ENCODE measurements around the gene DENND2A.
"Not testable (repeated sequence)": the region's sequence is repeated elsewhere in the genome, so short reads cannot be mapped to it uniquely, and the experiment has no call there.

Gene DENND2A

GRCh38 chr7:140673774-140674155, 33.2 kb upstream of the DENND2A start:
- peak; percentile 71 for DNase-seq

GRCh38 chr7:140673063-140673773, 32.6 kb upstream of the DENND2A start:
- peak; percentile 84 for DNase-seq

- peak; percentile 84 for DNase-seq
Observed at GRCh38 chr7:140672382-140673062, 31.9 kb upstream of the DENND2A start, which contains the start of gene ADCK2. Gene ADCK2, plus strand, starts transcription at chr7:140672945. Its CDS starts 386 bp downstream, at chr7:140673331.

DNA sequence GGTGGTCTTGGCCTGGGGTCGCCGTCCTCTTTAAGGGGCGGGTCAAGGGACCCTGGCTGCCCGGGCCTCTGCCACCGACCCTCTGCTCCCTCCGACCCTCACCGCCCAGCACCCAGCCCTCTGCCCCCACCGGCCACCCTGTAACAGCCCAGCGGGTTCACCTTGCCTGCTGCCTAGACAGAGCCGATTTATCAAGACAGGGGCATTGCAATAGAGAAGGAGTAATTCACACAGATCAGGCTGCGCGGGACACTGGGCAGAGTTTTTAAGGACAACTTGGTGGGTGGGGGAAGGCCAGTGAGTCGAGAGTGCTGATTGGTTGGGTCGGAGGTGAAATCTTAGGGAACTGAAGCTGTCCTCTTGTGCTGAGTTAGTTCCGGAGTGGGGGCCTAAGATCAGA, 31.4 kb upstream of the DENND2A start:
- DNase-seq: no peak

DNA sequence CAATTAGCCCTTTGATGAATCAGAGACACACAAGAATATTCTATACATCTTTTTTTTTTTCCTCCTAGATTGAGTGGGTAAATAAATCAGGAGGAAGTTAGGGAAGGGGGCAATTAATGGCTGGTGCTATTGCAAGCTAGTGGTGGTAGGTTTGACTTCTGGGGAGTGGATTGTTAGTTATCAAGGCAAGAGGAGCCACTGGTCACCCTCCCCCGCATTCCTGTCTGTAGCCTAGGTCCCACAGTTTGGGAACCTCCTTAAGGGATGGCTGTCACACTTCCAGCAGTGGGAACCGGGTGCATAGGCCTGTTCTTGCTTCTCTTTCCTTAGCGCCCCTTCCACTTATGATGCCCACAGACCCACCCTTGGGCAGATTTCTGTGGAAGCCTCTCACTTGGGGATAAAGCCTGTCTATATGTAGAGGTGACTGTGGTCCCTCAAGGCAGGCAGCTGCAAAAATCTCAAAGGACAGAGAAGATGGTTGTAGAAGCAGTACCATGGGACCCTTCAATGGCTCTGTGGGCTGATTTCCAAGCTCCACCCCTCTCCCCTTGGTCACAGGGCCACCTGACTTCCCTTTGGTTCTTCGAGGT, 29.8 kb upstream of the DENND2A start:
- no peak for DNase-seq

DNA sequence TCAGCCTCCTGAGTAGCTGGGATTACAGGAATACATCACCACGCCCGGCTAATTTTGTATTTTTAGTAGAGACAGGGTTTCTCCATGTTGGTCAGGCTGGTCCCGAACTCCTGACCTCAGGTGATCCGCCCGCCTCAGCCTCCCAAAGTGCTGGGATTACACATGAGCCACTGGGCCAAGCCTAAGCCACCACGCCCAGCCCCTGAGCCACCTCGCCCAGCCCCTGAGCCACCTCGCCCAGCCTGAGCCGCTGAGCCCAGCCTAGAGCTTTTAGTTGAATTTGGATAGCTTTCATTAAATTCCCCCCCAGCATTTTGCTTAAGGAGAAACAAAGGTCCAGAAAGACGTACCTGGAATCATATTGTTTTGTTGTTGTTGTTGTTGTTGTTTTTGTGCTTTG, 29.2 kb upstream of the DENND2A start:
- DNase-seq: not testable (repeated sequence)

DNA sequence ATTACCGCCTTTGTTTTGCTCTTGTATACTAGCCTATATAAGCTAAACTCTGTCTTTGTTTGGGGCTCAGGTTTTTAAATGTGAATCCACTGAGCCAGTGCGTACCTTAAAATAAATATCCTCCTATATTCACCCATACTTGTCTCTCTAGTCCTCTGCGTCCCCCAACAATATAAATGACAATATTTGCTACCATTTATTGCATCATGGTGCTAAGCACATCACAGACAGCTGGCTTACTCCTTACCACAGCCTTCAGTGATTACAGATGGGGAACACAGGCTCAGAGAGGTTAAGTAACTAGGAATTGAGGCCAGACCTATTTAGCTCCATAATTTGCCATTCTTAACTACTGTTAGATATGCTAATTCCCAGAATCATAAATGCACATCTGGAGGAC, 28.7 kb upstream of the DENND2A start:
- DNase-seq: no peak

DNA sequence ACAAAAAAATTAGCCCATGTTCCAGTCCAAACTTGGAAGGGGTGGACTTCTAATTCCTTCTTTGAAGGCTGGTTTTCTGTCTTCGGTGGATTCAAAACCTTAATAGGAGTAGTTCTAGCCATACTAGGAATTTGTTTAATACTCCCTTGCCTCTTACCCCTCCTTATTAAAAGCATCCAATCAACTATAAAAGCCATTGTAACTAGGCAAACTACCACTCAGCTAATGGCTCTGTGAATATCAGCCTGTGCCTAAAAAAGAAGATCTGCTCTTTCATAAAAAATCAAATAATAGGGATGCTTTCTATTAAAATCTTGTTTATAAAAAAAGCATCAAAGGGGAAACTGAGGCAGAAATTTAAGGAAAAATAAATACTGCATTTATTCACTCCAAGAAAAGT, 28.0 kb upstream of the DENND2A start:
- no peak for DNase-seq

GRCh38 chr7:140667476-140667875, 26.9 kb upstream of the DENND2A start:
- DNase-seq: no peak

- DNase-seq: not testable (repeated sequence)
Observed at GRCh38 chr7:140662938-140663337, 22.3 kb upstream of the DENND2A start.

DNA sequence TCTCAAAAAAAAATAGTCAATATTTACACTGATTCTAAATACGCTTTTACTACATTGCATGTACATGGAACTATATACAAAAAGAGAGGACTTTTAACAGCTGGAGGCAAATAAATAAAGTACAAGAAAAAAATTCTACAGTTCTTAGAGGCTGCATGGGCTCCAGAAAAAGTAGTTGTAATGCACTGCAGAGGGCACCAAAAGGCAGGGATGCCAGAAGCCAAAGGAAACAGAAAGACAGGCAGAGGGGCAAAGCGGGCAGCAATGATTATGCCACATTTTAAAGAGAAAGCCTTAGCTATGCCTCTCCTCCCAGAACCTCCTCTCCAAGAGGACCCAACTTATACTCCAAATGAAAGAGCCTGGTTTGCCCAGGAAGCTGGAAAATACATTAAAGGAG, 20.5 kb upstream of the DENND2A start:
- peak; percentile 33 for DNase-seq

DNA sequence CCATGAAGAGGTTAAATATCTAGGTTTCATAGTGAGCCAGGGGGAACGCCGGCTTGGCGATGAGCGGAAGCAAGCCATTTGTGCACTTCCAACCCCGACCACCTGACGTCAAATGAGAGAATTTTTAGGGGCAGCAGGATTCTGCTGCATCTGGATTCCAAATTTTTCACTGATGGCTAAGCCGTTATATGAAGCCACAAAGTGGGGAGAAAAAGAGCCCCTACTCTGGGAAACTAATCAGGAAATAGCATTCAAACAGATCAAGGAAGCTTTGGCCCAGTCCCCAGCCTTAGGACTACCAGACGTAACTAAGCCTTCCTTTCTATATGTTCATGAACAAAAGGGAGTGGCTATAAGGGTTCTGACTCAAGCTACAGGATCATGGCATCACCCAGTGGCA, 19.2 kb upstream of the DENND2A start:
- no peak for DNase-seq

GRCh38 chr7:140657891-140658290, 17.3 kb upstream of the DENND2A start:
- DNase-seq: no peak

DNA sequence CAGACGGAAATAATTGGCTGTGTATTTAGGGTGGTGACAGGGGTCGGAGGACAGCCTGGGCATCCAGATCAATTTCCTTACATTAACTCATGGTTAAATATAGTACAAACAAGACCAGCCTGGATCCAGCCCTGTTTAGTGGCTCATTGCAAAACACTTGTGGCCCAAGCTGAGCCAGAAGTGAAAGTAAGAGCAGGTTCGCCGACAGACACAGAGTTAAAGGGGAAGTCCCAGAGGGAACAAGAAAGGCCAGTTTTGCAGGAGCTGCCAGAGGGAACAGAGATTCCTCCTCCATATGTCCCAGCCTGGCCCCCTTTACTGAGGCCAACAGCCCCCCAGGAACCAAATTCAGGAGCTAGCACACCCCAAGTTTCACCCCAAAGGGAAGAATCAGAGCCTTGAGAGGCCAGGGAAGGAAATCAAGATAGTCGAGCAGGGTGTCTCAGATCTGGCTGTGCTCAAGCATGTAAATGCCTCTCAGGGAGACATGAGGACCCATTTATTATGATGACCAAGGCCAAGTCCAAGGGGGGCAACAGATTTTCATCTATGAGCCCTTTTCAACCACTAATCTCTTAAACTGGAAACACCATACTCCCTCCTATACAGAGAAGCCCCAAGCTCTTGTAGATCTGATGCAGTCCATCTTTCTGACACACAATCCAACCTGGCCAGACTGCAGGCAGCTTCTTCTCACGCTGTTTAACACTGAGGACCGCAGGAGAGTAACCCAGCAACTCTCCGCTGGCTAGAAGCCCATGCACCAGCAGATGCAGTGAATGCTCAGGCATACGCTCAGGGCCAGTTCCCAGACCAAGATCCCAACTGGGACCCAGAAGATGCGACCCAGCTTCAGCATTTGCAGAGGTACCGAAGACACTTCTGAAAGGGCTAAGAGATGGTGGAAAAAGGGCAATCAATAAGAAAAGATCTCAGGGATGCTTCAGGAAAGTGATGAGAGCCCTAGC, 16.2 kb upstream of the DENND2A start:
- peak; percentile 90 for DNase-seq

GRCh38 chr7:140655511-140656408, 15.1 kb upstream of the DENND2A start:
- DNase-seq: no peak

DNA sequence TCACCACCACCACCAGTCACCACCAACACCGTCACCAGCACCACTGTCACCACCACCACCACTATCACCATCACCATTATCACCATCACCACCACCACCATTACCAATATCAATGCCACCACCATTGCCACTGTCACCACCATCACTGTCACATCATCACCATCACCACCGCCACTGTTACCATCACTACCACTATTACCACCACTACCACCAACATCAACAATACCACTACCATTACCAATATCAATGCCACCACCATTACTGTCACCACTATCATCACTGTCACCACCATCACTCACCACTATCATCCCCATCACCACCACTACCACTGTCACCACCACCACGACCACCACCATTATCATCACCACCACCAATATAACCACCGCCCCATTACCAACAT, 14.0 kb upstream of the DENND2A start:
- no peak for DNase-seq

DNA sequence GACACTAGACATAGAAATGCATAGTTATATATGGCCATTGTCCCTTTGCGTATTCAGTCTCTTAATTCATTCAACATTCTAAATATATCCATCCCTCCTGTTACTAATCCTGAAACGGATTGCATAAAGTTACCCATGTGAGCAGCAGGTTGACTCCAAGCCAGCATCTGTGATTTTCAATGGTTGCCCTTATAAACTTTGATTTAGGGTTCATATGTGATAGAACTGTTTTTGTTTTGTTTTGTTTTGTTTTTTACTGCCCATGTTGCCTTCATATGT, 13.4 kb upstream of the DENND2A start:
- no peak for DNase-seq

GRCh38 chr7:140653319-140654108, 12.9 kb upstream of the DENND2A start:
- DNase-seq: peak; percentile 93

DNA sequence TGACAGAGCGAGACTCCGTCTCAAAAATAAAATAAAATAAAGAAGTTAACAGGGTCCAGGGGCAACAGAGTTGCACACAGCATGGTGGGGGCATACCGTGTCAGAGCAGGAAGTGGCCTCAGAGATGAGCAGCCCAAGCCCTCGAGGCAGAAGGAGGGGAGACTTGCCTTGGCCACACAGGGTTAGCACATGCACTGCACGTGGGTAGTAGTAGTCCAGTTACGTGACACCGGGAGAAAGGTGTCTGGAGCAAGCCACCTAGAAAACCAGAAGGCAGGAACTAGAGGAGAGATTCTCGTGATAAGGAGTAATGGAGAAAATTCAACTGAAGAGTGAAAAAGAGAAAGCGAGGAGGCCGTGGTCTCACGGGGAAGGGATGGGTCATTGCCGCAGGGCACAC, 9.8 kb upstream of the DENND2A start:
- DNase-seq: no peak

- no peak for DNase-seq
Observed at GRCh38 chr7:140649556-140650205, 9.1 kb upstream of the DENND2A start.

Measured in DMS53 (cell line).